ENCODE results near the gene NUDT4. TPM values are rescaled to one million over a fixed set of nuclear protein-coding genes. Genes with fewer than 3 reads are reported as not detected.

The NUDT4 gene
- total and polyA plus RNA-seq, 10 of the 15 experiments (the other 5 are each of a cell fraction or from before 2014, with no cell fraction given): 26.6 to 91.6 (median 63.1) TPM

DNA sequence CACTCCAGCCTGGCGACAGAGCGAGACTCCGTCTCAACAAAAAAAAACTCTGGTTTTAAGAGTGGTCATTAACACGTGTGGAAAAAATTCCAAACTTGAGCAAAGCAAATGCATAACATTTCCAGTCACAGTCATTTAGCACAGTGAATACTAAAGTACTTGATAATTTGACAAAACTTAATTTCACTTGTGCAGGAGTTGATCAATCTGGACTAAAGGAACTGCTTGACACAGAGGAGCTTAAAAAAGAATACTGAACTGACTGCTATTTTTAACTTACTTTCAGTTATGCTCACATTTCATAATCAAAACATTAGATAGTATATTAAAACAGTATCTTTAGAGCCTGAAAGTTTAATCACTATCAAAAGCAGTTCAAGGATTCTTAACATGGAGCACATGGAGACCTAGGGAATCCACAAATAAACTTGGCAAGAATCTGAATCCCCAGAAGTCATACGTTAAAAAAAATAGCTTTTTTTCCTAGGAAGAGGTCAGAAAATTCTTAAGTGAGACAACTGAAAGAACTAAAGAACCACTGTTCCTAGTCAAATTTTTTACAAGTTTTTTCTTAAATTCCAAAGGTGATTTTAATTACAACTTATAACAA, 56.6 kb downstream of the NUDT4 start:
- Histone ChIP-seq H3K4me2 (ENCODE audit: control insufficient read depth, insufficient read depth) (peak overlapping the region; percentile 86), H4K20me1 (ENCODE audit: control insufficient read depth, insufficient read depth) (no peaks in the 10 kb centered on the region), H3K9me3 (replicated peaks; ENCODE audit: control insufficient read depth, insufficient read depth, low read length) (no peaks in the 10 kb centered on the region; the same call in 2 of the 3 replicates), H3K79me2 (ENCODE audit: control insufficient read depth, insufficient read depth, low read length) (peaks cover 97% of the 10 kb centered on the region), H3K4me1 (ENCODE audit: control insufficient read depth, insufficient read depth, low read length) (peaks cover 34% of the 10 kb centered on the region), H3K9ac (ENCODE audit: control insufficient read depth, insufficient read depth, low read length) (peak overlapping the region; percentile 17; the same call in 1 of the 2 replicates), H3K27me3 (replicated peaks in 1 of 2; ENCODE audit: control insufficient read depth in 2 of 2, insufficient read depth in 2 of 2, low read length in 1 of 2) (no peaks in the 10 kb centered on the region), H3K27ac (ENCODE audit: control insufficient read depth, insufficient read depth) (peak overlapping the region; percentile 81), H3K36me3 (ENCODE audit: control insufficient read depth in 2 of 2, insufficient read depth in 2 of 2, low read length in 1 of 2) (no peaks in the 10 kb centered on the region), H2AFZ (ENCODE audit: control insufficient read depth, low read depth, low read length) (no peak overlapping the region), H3K4me3 (peak overlapping the region; percentile 66)
- POLR2A ChIA-PET: interaction anchor here (1.2 to 6.1 kb wide), 3 partner anchors 10 to 48 kb away, joined by 3 to 65 read pairs (median 10); no protein-coding TSS in a partner anchor
- DNase-seq (ENCODE audit: low read depth, low spot score) (no peak), ATAC-seq (no peak), FAIRE-seq (no peak)
- CTCF ChIA-PET: interaction anchor here (0.6 to 9.6 kb wide), 10 partner anchors 11 to 669 kb away, joined by 3 to 163 read pairs (median 3); partner anchors contain the start of gene MRPL42
- intact Hi-C loops (cut with micrococcal nuclease; ENCODE audit: unreplicated experiment) (no loop called here), in situ Hi-C loops (cut with MboI) (no loop called here)
- SMC1A ChIA-PET (ENCODE audit: uncharacterized antibody, unreplicated experiment): interaction anchor here (0.6 to 7.1 kb wide), 7 partner anchors 9 to 457 kb away, joined by 3 to 86 read pairs (median 4); no protein-coding TSS in a partner anchor
- BruUV-seq (replicated peaks): no TSS peak
- WGBS (ENCODE audit: insufficient coverage, insufficient replicate concordance, low lambda C conversion rate, missing lambda C conversion rate): 2% methylated on average over 5 of the region's 5 CpGs
- TF ChIP-seq, protein P1, sequence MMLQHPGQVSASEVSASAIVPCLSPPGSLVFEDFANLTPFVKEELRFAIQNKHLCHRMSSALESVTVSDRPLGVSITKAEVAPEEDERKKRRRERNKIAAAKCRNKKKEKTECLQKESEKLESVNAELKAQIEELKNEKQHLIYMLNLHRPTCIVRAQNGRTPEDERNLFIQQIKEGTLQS (IDR thresholded peaks at IDR 0.05; ENCODE audit: borderline replicate concordance, extremely low read depth, low read depth, low read length): no peak
- no peak for TF ChIP-seq RAD21 (IDR thresholded peaks at IDR 0.05; ENCODE audit: insufficient read depth, low read depth, low read length)
- TF ChIP-seq MYB (IDR thresholded peaks at IDR 0.05; ENCODE audit: borderline replicate concordance, low read depth, low read length): no peak
- 0 out of 4 replicates have a peak, but pooled peaks of 1 of the 2 experiments have one; percentile 28 for TF ChIP-seq IKZF2 (IDR thresholded peaks at IDR 0.05)
- no peak for TF ChIP-seq PAX5 (IDR thresholded peaks at IDR 0.05; ENCODE audit: borderline replicate concordance, low read depth, low read length)
- TF ChIP-seq, protein P2, sequence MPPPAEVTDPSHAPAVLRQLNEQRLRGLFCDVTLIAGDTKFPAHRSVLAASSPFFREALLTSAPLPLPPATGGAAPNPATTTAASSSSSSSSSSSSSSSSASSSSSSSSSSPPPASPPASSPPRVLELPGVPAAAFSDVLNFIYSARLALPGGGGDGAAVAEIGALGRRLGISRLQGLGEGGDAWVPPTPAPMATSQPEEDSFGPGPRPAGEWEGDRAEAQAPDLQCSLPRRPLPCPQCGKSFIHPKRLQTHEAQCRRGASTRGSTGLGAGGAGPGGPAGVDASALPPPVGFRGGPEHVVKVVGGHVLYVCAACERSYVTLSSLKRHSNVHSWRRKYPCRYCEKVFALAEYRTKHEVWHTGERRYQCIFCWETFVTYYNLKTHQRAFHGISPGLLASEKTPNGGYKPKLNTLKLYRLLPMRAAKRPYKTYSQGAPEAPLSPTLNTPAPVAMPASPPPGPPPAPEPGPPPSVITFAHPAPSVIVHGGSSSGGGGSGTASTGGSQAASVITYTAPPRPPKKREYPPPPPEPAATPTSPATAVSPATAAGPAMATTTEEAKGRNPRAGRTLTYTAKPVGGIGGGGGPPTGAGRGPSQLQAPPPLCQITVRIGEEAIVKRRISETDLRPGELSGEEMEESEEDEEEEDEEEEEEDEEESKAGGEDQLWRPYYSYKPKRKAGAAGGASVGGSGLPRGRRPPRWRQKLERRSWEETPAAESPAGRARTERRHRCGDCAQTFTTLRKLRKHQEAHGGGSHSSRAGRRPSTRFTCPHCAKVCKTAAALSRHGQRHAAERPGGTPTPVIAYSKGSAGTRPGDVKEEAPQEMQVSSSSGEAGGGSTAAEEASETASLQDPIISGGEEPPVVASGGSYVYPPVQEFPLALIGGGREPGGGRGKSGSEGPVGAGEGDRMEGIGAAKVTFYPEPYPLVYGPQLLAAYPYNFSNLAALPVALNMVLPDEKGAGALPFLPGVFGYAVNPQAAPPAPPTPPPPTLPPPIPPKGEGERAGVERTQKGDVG (CRISPR knock-in tag; IDR thresholded peaks at IDR 0.05): no peak
- TF ChIP-seq, protein P3, sequence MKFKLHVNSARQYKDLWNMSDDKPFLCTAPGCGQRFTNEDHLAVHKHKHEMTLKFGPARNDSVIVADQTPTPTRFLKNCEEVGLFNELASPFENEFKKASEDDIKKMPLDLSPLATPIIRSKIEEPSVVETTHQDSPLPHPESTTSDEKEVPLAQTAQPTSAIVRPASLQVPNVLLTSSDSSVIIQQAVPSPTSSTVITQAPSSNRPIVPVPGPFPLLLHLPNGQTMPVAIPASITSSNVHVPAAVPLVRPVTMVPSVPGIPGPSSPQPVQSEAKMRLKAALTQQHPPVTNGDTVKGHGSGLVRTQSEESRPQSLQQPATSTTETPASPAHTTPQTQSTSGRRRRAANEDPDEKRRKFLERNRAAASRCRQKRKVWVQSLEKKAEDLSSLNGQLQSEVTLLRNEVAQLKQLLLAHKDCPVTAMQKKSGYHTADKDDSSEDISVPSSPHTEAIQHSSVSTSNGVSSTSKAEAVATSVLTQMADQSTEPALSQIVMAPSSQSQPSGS (IDR thresholded peaks at IDR 0.05; ENCODE audit: low read length): 0 out of 2 replicates have a peak, but pooled peaks have one; percentile 17
- peak; percentile 24; the same call in 1 of the 2 replicates for TF ChIP-seq NFIC (IDR thresholded peaks at IDR 0.05; ENCODE audit: low read depth, low read length)
- TF ChIP-seq, protein P4, sequence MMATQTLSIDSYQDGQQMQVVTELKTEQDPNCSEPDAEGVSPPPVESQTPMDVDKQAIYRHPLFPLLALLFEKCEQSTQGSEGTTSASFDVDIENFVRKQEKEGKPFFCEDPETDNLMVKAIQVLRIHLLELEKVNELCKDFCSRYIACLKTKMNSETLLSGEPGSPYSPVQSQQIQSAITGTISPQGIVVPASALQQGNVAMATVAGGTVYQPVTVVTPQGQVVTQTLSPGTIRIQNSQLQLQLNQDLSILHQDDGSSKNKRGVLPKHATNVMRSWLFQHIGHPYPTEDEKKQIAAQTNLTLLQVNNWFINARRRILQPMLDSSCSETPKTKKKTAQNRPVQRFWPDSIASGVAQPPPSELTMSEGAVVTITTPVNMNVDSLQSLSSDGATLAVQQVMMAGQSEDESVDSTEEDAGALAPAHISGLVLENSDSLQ (IDR thresholded peaks at IDR 0.05): no peak
- peak; percentile 37 for TF ChIP-seq MEF2B (IDR thresholded peaks at IDR 0.05; ENCODE audit: partially characterized antibody, poor library complexity, severe bottlenecking)
- peak; percentile 45 for TF ChIP-seq IKZF1 (conservative IDR thresholded peaks at IDR 0.05)
- TF ChIP-seq MEF2A (IDR thresholded peaks at IDR 0.05; ENCODE audit: insufficient read depth, low read depth, low read length): peak; percentile 69
- RAD21 ChIA-PET (ENCODE audit: unreplicated experiment): interaction anchor here (1.2 to 6.3 kb wide), 5 partner anchors 11 to 447 kb away, joined by 3 to 145 read pairs (median 6); no protein-coding TSS in a partner anchor

Measured in GM12878 (cell line).